Activated T-helper 17 cell treated with anti-CD3 and anti-CD28 coated beads, Interleukin-2, amount 50 U/mL, for 72 hours (primary cell): ENCODE data around the gene PLEKHM2. TPM values are rescaled to one million over a fixed set of nuclear protein-coding genes. Genes with fewer than 3 reads are reported as not detected.

Source experiments
- ATAC-seq: fragments of 150-1000 bp; cut with Tn5 transposase; replicated peaks from 2 replicates; pipeline ENCODE4 v1.10.0; 2021; ENCODE audit warnings: mild to moderate bottlenecking, moderate library complexity
- H3K27ac Mint-ChIP-seq: one replicate; pipeline ENCODE4 v1.8.0; 2022; ENCODE audit warnings: mixed read lengths
- H3K27me3 Mint-ChIP-seq: one replicate; pipeline ENCODE4 v1.8.0; 2022; ENCODE audit warnings: mixed read lengths
- H3K36me3 Mint-ChIP-seq: one replicate; pipeline ENCODE4 v1.8.0; 2022; ENCODE audit warnings: low read depth, mild to moderate bottlenecking, mixed read lengths
- H3K4me1 Mint-ChIP-seq: one replicate; pipeline ENCODE4 v1.8.0; 2022; ENCODE audit warnings: mixed read lengths
- H3K4me3 Mint-ChIP-seq: one replicate; pipeline ENCODE4 v1.8.0; 2022; ENCODE audit warnings: mild to moderate bottlenecking, mixed read lengths
- H3K9me3 Mint-ChIP-seq: one replicate; pipeline ENCODE4 v1.8.0; 2022; ENCODE audit warnings: mixed read lengths
- total RNA-seq, 2 donors: library from RNA; stranded (reverse); gene quantifications; one replicate each; pipeline ENCODE4 v1.2.3, GENCODE V29; 2022

Gene PLEKHM2
- total RNA-seq, 2 donors from 2014 or later: 32.2 to 50.5 TPM

DNA sequence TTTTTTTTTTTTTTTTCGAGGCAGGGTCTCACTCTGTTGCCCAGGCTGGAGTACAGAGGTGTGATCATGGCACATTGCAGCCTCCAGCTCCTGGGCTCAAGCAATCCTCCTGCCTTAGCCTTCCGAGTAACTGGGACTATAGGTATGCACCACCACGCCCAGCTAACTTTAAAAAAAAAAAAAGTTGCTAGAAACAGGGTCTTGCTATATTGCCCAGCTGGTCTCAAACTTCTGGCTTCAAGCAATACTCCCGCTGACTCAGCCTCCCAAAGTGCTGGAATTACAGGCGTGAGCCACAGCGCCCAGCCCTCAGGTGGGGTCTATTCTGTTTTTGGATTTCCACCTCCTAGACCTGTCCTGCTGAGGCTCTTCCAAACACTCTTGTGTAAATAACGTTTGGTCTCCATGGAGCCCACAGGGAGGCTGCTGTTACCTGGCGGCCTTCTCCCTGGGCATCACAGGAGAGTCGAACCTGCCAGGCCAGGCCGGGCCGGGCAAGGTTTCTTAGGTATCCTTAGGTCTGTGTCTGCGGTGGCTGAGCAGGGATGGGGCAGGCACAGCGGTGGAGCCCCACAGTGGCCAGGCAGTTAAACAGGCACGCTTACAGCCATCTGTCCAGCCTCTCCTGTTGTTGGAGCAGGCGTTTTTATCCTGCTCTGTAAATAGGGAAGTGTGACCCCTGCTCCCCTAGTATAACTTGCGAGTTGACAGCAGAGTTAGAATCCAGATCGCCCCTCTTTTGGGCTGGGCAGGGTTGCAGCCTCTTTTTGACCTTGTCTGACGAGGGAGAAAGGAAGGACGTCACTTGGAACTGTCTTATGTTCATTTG is 18.8 kb downstream of the PLEKHM2 start:
- H3K4me1 Mint-ChIP-seq: peaks cover 4% of the 10 kb centered on the region
- no peak for ATAC-seq
- no peaks in the 10 kb centered on the region for H3K27me3 Mint-ChIP-seq
- peaks cover 25% of the 10 kb centered on the region for H3K36me3 Mint-ChIP-seq
- no peak overlapping the region for H3K4me3 Mint-ChIP-seq
- H3K27ac Mint-ChIP-seq: peak overlapping the region; percentile 29
- H3K9me3 Mint-ChIP-seq: no peaks in the 10 kb centered on the region

DNA sequence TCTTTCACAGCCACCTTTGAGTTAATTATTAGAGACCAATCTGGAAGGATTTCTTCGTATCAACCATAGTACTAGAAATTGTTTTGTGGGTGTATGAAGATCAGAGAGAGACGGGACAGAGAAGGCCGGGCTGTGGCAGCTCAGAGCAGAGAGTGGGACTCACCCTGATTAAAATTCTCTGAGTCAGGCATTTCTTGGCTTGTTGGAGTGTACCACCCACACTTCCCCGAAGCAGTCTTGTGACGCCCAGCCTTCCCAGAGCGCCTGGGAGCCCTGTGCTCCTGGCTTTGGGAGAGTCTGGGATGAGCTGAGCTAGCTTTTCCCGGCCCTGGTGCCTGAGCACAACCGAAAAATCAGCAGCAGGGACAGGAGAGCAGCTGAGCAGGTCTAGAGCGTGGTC is 19.4 kb downstream of the PLEKHM2 start:
- peaks cover 4% of the 10 kb centered on the region for H3K4me1 Mint-ChIP-seq
- H3K27ac Mint-ChIP-seq: peak overlapping the region; percentile 29

DNA sequence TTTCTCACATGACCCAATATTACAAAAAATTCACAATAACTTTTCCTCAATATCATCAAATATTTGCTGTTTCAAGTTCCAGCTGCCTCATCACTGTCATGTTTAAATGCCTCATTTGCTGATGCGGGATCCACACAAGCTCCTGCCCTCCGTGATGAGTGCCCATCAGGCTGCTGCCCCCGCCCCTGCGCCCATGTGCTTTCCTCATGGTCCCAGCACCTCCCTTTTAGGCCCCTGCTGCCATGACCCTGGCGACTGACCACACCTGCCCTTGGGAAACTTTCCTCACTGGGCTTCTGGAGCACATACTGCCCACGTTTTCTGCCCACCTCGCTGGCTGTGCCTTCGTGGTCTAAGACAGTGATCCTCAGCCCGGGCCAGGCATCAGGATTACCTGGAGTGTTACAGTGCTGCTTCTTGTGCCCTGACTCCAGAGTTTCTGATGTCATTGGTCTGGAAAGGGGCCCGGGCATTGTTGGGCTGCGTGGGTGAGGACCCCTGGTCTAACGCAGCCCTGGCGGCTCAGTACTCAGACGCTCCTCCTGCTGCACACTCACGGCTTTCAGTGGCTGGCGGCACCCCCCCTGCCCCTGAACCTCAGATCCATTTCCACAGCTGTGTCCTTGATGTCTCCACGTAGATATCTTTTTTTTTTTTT is 20.5 kb downstream of the PLEKHM2 start:
- H3K27ac Mint-ChIP-seq: no peak overlapping the region
- no peaks in the 10 kb centered on the region for H3K27me3 Mint-ChIP-seq
- H3K9me3 Mint-ChIP-seq: no peaks in the 10 kb centered on the region
- H3K4me3 Mint-ChIP-seq: no peak overlapping the region
- H3K4me1 Mint-ChIP-seq: peaks cover 8% of the 10 kb centered on the region
- H3K36me3 Mint-ChIP-seq: peaks cover 25% of the 10 kb centered on the region
- no peak for ATAC-seq

More for the DNA sequence above, 19.4 kb downstream of the PLEKHM2 start:
- peaks cover 25% of the 10 kb centered on the region for H3K36me3 Mint-ChIP-seq
- no peak overlapping the region for H3K4me3 Mint-ChIP-seq
- no peaks in the 10 kb centered on the region for H3K27me3 Mint-ChIP-seq
- ATAC-seq: no peak
- no peaks in the 10 kb centered on the region for H3K9me3 Mint-ChIP-seq

GRCh38 chr1:15705184-15705566 is 21.1 kb downstream of the PLEKHM2 start:
- H3K27ac Mint-ChIP-seq: no peak overlapping the region
- H3K9me3 Mint-ChIP-seq: no peaks in the 10 kb centered on the region

GRCh38 chr1:15706751-15707150 is 22.6 kb downstream of the PLEKHM2 start:
- H3K4me3 Mint-ChIP-seq: no peak overlapping the region
- ATAC-seq: no peak
- H3K36me3 Mint-ChIP-seq: peaks cover 25% of the 10 kb centered on the region
- H3K27ac Mint-ChIP-seq: no peak overlapping the region
- H3K27me3 Mint-ChIP-seq: no peaks in the 10 kb centered on the region
- peaks cover 8% of the 10 kb centered on the region for H3K4me1 Mint-ChIP-seq
- H3K9me3 Mint-ChIP-seq: no peaks in the 10 kb centered on the region

More at GRCh38 chr1:15705184-15705566, 21.1 kb downstream of the PLEKHM2 start:
- no peak for ATAC-seq
- no peaks in the 10 kb centered on the region for H3K27me3 Mint-ChIP-seq
- peaks cover 8% of the 10 kb centered on the region for H3K4me1 Mint-ChIP-seq
- no peak overlapping the region for H3K4me3 Mint-ChIP-seq
- peaks cover 25% of the 10 kb centered on the region for H3K36me3 Mint-ChIP-seq

DNA sequence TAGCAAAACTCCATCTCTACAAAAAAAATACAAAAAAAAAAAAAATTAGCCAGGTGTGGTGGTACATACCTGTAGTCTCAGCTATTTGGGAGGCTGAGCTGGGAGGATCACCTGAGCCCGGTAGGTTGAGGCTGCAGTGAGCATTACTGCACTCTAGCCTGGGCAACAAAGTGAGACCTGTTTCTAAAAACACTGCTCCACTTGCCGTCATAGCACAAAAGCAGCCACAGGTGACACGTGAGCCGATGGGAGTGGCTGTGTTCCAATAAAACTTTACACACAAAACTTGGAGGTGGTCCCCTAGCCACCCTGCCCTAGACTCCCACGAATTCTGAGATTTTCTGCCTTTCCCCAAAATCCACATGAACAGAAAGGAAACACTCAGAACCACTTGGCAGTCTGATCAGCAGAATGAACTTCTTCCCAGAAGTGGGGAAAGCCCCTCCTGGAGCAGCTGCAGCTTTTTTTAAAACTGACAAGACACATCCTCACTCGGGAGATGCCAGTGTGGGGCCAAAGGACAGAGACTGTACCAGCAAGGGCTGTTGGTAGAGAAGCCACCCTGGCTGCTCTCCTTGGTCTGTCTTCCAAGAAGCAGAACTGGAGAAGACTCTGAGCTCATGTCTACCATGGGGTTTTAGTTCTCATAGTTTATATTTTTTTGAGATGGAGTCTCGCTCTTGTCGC is 23.3 kb downstream of the PLEKHM2 start:
- Mint-ChIP-seq H3K27ac (no peak overlapping the region), H3K27me3 (no peaks in the 10 kb centered on the region), H3K36me3 (peaks cover 25% of the 10 kb centered on the region), H3K4me1 (peaks cover 4% of the 10 kb centered on the region), H3K9me3 (no peaks in the 10 kb centered on the region), H3K4me3 (no peak overlapping the region)
- no peak for ATAC-seq

- Mint-ChIP-seq H3K27me3 (no peaks in the 10 kb centered on the region), H3K4me1 (peaks cover 4% of the 10 kb centered on the region), H3K36me3 (peaks cover 25% of the 10 kb centered on the region), H3K4me3 (no peak overlapping the region), H3K27ac (no peak overlapping the region), H3K9me3 (no peaks in the 10 kb centered on the region)
- no peak for ATAC-seq
Observed at GRCh38 chr1:15708486-15709137, 24.5 kb downstream of the PLEKHM2 start.

GRCh38 chr1:15709226-15709625 is 25.1 kb downstream of the PLEKHM2 start:
- ATAC-seq: no peak
- Mint-ChIP-seq H3K36me3 (peaks cover 23% of the 10 kb centered on the region), H3K9me3 (no peaks in the 10 kb centered on the region), H3K4me1 (peaks cover 4% of the 10 kb centered on the region), H3K27ac (no peak overlapping the region), H3K27me3 (no peaks in the 10 kb centered on the region), H3K4me3 (no peak overlapping the region)

GRCh38 chr1:15712168-15712567 is 28.0 kb downstream of the PLEKHM2 start:
- H3K4me1 Mint-ChIP-seq: peaks cover 4% of the 10 kb centered on the region
- no peaks in the 10 kb centered on the region for H3K27me3 Mint-ChIP-seq
- H3K27ac Mint-ChIP-seq: no peak overlapping the region
- no peaks in the 10 kb centered on the region for H3K9me3 Mint-ChIP-seq
- no peak for ATAC-seq
- no peak overlapping the region for H3K4me3 Mint-ChIP-seq
- peaks cover 18% of the 10 kb centered on the region for H3K36me3 Mint-ChIP-seq

DNA sequence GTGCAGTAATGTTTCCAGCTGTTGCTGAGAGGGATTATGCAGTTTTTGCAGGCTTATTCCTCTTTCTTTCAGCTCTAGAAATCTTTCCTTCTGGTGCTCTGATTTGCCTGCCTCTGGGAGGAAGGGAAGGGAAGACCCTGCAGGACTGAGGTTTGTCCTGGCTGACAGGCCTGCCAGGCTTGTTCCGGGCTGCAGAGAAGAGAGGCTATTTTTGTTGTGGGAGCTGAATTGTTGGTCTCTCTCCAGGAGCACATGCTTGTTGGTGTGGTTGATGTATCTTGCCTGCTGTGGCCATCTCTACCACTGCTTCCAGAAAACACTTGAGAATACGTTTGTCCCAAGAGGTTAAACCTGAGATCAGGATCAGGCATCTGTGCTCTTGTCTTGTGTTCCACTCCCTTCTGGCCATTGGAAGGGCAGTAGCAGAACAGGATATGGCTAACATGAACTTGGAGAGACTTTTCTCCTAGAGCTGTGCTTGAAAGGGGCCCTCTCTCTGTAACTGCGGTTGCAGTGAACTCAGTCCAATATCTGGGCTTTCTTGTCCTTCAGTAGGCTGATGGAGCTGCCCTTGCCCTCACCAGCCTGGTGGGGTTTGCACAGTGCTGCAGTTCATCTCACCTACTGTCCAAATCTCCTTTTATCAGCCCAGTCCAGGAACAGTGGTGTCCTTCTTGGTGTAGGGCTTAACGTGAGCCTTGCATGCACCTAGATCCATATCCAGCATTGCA is 30.5 kb downstream of the PLEKHM2 start:
- no peaks in the 10 kb centered on the region for H3K27me3 Mint-ChIP-seq
- no peak overlapping the region for H3K4me3 Mint-ChIP-seq
- no peak overlapping the region for H3K27ac Mint-ChIP-seq
- H3K4me1 Mint-ChIP-seq: peaks cover 1% of the 10 kb centered on the region
- peaks cover 40% of the 10 kb centered on the region for H3K36me3 Mint-ChIP-seq
- H3K9me3 Mint-ChIP-seq: no peaks in the 10 kb centered on the region
- no peak for ATAC-seq

DNA sequence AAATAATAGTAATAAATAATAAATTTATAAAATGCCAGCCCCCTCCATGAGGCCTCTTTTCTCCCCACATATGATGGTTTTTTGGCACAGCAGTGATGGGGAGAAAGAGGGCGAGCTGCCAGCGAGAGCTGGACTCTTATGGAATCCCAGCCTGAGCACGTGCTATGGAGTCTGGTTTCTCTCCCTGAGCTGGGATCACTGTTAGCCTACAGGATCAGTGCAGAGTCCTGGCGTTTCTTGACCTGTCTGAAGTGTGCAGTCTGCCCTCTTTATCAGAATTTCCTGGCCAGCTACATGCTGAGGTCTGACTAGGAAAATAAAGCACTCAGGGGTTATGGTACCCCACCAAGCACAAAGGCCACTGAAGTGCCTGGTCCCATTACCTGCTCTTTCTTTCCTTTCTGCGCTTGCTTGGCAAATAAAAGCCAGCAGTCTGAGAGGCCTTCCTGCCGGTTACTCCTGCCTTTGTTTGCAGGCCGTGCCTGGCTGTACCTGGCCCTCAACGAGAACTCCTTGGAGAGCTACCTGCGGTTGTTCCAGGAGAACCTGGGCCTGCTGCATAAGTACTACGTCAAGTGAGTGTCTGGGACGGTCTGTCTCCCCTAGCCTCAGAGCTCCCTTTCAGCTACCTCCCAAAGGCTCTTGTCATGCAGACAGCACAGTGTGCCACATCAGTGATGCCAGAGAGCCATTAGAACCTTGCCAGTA is 33.5 kb downstream of the PLEKHM2 start:
- H3K27me3 Mint-ChIP-seq: no peaks in the 10 kb centered on the region
- ATAC-seq: no peak

GRCh38 chr1:15718199-15718601 is 34.1 kb downstream of the PLEKHM2 start:
- H3K27me3 Mint-ChIP-seq: no peaks in the 10 kb centered on the region
- no peak for ATAC-seq
- no peaks in the 10 kb centered on the region for H3K4me1 Mint-ChIP-seq
- H3K36me3 Mint-ChIP-seq: peaks cover 60% of the 10 kb centered on the region
- no peak overlapping the region for H3K27ac Mint-ChIP-seq
- no peak overlapping the region for H3K4me3 Mint-ChIP-seq
- no peaks in the 10 kb centered on the region for H3K9me3 Mint-ChIP-seq

More for the DNA sequence above, 33.5 kb downstream of the PLEKHM2 start:
- Mint-ChIP-seq H3K27ac (no peak overlapping the region), H3K4me1 (no peaks in the 10 kb centered on the region), H3K4me3 (no peak overlapping the region), H3K9me3 (no peaks in the 10 kb centered on the region), H3K36me3 (peaks cover 56% of the 10 kb centered on the region)

- Mint-ChIP-seq H3K27me3 (no peaks in the 10 kb centered on the region), H3K9me3 (no peaks in the 10 kb centered on the region), H3K4me3 (no peak overlapping the region), H3K4me1 (no peaks in the 10 kb centered on the region), H3K36me3 (peaks cover 62% of the 10 kb centered on the region), H3K27ac (no peak overlapping the region)
- no peak for ATAC-seq
Observed at GRCh38 chr1:15719381-15720120, 35.4 kb downstream of the PLEKHM2 start.
